ENCODE results near the gene NSRP1. TPM values are rescaled to one million over a fixed set of nuclear protein-coding genes. Genes with fewer than 3 reads are reported as not detected.

The NSRP1 gene
- total and polyA plus RNA-seq, 10 of the 15 experiments (the other 5 are each of a cell fraction or from before 2014, with no cell fraction given): 12.5 to 69.7 (median 37.8) TPM

- TF ChIP-seq, protein P1, sequence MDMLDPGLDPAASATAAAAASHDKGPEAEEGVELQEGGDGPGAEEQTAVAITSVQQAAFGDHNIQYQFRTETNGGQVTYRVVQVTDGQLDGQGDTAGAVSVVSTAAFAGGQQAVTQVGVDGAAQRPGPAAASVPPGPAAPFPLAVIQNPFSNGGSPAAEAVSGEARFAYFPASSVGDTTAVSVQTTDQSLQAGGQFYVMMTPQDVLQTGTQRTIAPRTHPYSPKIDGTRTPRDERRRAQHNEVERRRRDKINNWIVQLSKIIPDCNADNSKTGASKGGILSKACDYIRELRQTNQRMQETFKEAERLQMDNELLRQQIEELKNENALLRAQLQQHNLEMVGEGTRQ (IDR thresholded peaks at IDR 0.05; ENCODE audit: borderline replicate concordance, low read depth, low read length): no peak
- WGBS (ENCODE audit: insufficient coverage, insufficient replicate concordance, low lambda C conversion rate, missing lambda C conversion rate): 43% methylated on average over 6 of the region's 6 CpGs
- Histone ChIP-seq H3K9me3 (replicated peaks; ENCODE audit: control insufficient read depth, insufficient read depth, low read length) (no peaks in the 10 kb centered on the region), H3K36me3 (ENCODE audit: control insufficient read depth in 2 of 2, insufficient read depth in 2 of 2, low read length in 1 of 2) (no peaks in the 10 kb centered on the region), H3K9ac (ENCODE audit: control insufficient read depth, insufficient read depth, low read length) (no peak overlapping the region), H3K27ac (ENCODE audit: control insufficient read depth, insufficient read depth) (no peak overlapping the region), H3K4me2 (ENCODE audit: control insufficient read depth, insufficient read depth) (no peak overlapping the region), H3K4me1 (ENCODE audit: control insufficient read depth, insufficient read depth, low read length) (no peaks in the 10 kb centered on the region), H2AFZ (ENCODE audit: control insufficient read depth, low read depth, low read length) (no peak overlapping the region), H3K79me2 (ENCODE audit: control insufficient read depth, insufficient read depth, low read length) (no peaks in the 10 kb centered on the region), H3K27me3 (replicated peaks in 1 of 2; ENCODE audit: control insufficient read depth in 2 of 2, insufficient read depth in 2 of 2, low read length in 1 of 2) (peaks cover 0 to 2% of the 10 kb centered on the region in 2 experiments; a peak in 3 of 4 replicates), H3K4me3 (no peak overlapping the region), H4K20me1 (ENCODE audit: control insufficient read depth, insufficient read depth) (no peaks in the 10 kb centered on the region)
- RAD21 ChIA-PET (ENCODE audit: unreplicated experiment): interaction anchor here (1.3 kb wide), 1 partner anchor 8 kb away, joined by 3 read pairs; no protein-coding TSS in a partner anchor
- FAIRE-seq: no peak
- in situ Hi-C loops (cut with MboI) (loop anchor here (25.0 kb wide), 1 partner anchor 272 kb away; no protein-coding TSS in a partner anchor), intact Hi-C loops (cut with micrococcal nuclease; ENCODE audit: unreplicated experiment) (no loop called here)
- POLR2A ChIA-PET: no interaction called here
- BruUV-seq (replicated peaks): no TSS peak
- CTCF ChIA-PET: interaction anchor here (0.7 to 2.9 kb wide), 5 partner anchors 9 to 636 kb away, joined by 3 to 25 read pairs (median 4); no protein-coding TSS in a partner anchor
- no peak for ATAC-seq
- SMC1A ChIA-PET (ENCODE audit: uncharacterized antibody, unreplicated experiment): interaction anchor here (0.8 to 2.3 kb wide), 2 partner anchors 9 to 12 kb away, joined by 3 to 14 read pairs; no protein-coding TSS in a partner anchor
- no peak for DNase-seq (ENCODE audit: low read depth, low spot score)
Measured at GRCh38 chr17:30084788-30085187, 31.8 kb upstream of the NSRP1 start.

DNA sequence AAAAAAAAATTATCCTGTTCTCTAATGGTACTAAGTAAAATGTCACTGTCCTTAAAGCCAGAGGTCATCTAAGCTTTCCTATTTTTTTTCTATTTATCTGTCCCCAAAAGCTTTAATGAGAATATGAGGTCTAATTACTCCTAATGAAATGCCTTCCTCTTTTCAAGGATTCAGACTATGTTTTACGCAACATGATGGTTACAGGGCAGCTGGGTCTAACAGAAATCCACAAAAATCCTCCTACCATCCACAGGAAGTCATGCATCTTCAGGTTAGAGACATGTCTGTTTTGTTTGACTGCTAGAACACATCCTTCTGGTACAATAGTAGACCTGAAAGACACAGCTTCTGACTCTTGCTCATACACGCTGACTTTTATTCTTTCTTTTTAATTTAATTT, 29.7 kb upstream of the NSRP1 start:
- 27% methylated on average over 2 of the region's 2 CpGs for WGBS (ENCODE audit: insufficient coverage, insufficient replicate concordance, low lambda C conversion rate, missing lambda C conversion rate)
- no TSS peak for BruUV-seq (replicated peaks)
- POLR2A ChIA-PET: no interaction called here
- ATAC-seq (no peak), DNase-seq (ENCODE audit: low read depth, low spot score) (no peak), FAIRE-seq (no peak)
- Histone ChIP-seq H3K4me2 (ENCODE audit: control insufficient read depth, insufficient read depth) (no peak overlapping the region), H3K9ac (ENCODE audit: control insufficient read depth, insufficient read depth, low read length) (no peak overlapping the region), H3K4me3 (no peak overlapping the region), H4K20me1 (ENCODE audit: control insufficient read depth, insufficient read depth) (no peaks in the 10 kb centered on the region), H3K4me1 (ENCODE audit: control insufficient read depth, insufficient read depth, low read length) (no peaks in the 10 kb centered on the region), H3K27me3 (replicated peaks in 1 of 2; ENCODE audit: control insufficient read depth in 2 of 2, insufficient read depth in 2 of 2, low read length in 1 of 2) (peaks cover 0 to 2% of the 10 kb centered on the region in 2 experiments; a peak in 3 of 4 replicates), H3K79me2 (ENCODE audit: control insufficient read depth, insufficient read depth, low read length) (no peaks in the 10 kb centered on the region), H3K9me3 (replicated peaks; ENCODE audit: control insufficient read depth, insufficient read depth, low read length) (no peaks in the 10 kb centered on the region), H2AFZ (ENCODE audit: control insufficient read depth, low read depth, low read length) (no peak overlapping the region), H3K36me3 (ENCODE audit: control insufficient read depth in 2 of 2, insufficient read depth in 2 of 2, low read length in 1 of 2) (no peaks in the 10 kb centered on the region), H3K27ac (ENCODE audit: control insufficient read depth, insufficient read depth) (no peak overlapping the region)
- in situ Hi-C loops (cut with MboI) (loop anchor here (25.0 kb wide), 1 partner anchor 275 kb away; no protein-coding TSS in a partner anchor), intact Hi-C loops (cut with micrococcal nuclease; ENCODE audit: unreplicated experiment) (no loop called here)
- CTCF ChIA-PET: interaction anchor here (0.6 to 1.8 kb wide), 3 partner anchors 19 to 65 kb away, joined by 4 to 5 read pairs (median 5); no protein-coding TSS in a partner anchor
- no peak for TF ChIP-seq CEBPZ (IDR thresholded peaks at IDR 0.05; ENCODE audit: low read depth, low read length)
- no peak for TF ChIP-seq ZNF274 (IDR thresholded peaks at IDR 0.05; ENCODE audit: insufficient read depth, insufficient read length)
- no peak for TF ChIP-seq NRF1 (conservative IDR thresholded peaks at IDR 0.05; ENCODE audit: low read depth, low read length)
- TF ChIP-seq CEBPB (IDR thresholded peaks at IDR 0.05; ENCODE audit: borderline replicate concordance in 1 of 2, low read depth in 2 of 2, low read length in 2 of 2): no peak
- no peak for TF ChIP-seq YY1 (IDR thresholded peaks at IDR 0.05; ENCODE audit: low read depth, low read length)
- no peak for TF ChIP-seq EZH2 (IDR thresholded peaks at IDR 0.05; ENCODE audit: borderline replicate concordance, control insufficient read depth, low read depth, low read length)
- no peak for TF ChIP-seq NFIC (IDR thresholded peaks at IDR 0.05; ENCODE audit: low read depth, low read length)
- RAD21 ChIA-PET (ENCODE audit: unreplicated experiment): interaction anchor here (1.0 kb wide), 1 partner anchor 18 kb away, joined by 4 read pairs; no protein-coding TSS in a partner anchor
- SMC1A ChIA-PET (ENCODE audit: uncharacterized antibody, unreplicated experiment): interaction anchor here (0.7 to 1.9 kb wide), 3 partner anchors 31 to 155 kb away, joined by 4 to 6 read pairs (median 5); no protein-coding TSS in a partner anchor
